Measurements from ENCODE around the gene PLB1. TPM values are rescaled to one million over a fixed set of nuclear protein-coding genes. Genes with fewer than 3 reads are reported as not detected.
"Not testable (repeated sequence)": the region's sequence is repeated elsewhere in the genome, so short reads cannot be mapped to it uniquely, and the experiment has no call there.

The PLB1 gene
- total RNA-seq, 1 donor from 2014 or later: not detected

DNA sequence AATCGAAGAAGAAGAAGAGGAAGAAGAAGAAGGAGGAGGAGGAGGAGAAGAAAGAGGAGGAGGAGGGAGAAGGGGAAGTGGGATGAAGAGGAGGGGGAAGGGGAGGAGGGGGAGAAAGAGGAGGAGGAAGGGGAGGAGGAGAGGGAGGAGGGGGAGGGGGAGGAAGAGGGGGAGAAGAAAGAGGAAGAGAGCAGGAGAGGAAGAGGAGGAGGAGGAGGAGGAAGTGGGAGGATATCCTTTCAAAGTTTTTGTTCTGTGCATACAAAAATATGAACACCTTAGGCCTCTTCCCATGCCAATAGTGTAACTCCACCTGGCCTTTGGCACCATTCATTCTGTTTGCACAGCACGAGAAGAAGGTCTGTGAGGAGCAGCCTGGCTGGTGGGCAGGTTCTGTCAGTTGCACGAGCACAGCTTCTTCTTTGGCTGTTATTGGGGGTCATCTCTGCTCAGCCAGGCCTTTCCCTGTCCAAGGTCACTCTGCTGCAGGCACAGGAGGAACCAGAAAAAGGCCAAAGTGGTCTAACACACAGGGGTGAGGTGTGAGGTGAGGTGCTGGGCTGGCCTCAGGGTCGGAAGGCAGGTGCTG lies 25.8 kb upstream of the PLB1 start:
- TF ChIP-seq CTCF (IDR thresholded peaks at IDR 0.05; ENCODE audit: partially characterized antibody, unreplicated experiment): no peak
- Mint-ChIP-seq H3K27ac (ENCODE audit: unreplicated experiment) (no peak overlapping the region), H3K9me3 (ENCODE audit: unreplicated experiment) (peaks cover 6% of the 10 kb centered on the region), H3K27me3 (ENCODE audit: unreplicated experiment) (peaks cover 10% of the 10 kb centered on the region), H3K4me1 (ENCODE audit: low read depth, unreplicated experiment) (no peaks in the 10 kb centered on the region), H3K4me3 (ENCODE audit: unreplicated experiment) (no peak overlapping the region), H3K36me3 (ENCODE audit: unreplicated experiment) (peaks cover 6% of the 10 kb centered on the region)
- no peak for DNase-seq

DNA sequence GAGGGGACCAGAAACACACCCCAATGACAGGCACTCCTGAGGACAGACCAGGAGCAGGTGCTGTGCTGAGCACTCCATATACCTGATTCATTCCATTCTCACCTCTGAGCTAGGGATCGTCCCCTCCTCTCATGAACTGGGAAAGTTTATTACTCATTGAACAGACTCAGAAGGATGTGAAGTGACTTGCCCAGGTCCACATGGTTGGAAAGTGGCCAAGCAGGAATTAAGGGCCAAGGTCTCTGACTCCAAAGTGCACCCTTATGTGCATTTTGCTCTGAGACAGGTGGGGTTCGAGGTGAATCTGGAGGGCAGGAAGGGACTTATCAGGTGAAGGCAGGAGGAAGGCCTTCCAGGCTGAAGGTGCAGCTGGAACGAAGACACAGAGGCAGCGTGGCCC lies 25.1 kb upstream of the PLB1 start:
- H3K27me3 Mint-ChIP-seq (ENCODE audit: unreplicated experiment): peaks cover 10% of the 10 kb centered on the region
- H3K27ac Mint-ChIP-seq (ENCODE audit: unreplicated experiment): no peak overlapping the region
- no peak for DNase-seq
- TF ChIP-seq CTCF (IDR thresholded peaks at IDR 0.05; ENCODE audit: partially characterized antibody, unreplicated experiment): no peak
- H3K4me1 Mint-ChIP-seq (ENCODE audit: low read depth, unreplicated experiment): no peaks in the 10 kb centered on the region
- peaks cover 6% of the 10 kb centered on the region for H3K36me3 Mint-ChIP-seq (ENCODE audit: unreplicated experiment)
- H3K9me3 Mint-ChIP-seq (ENCODE audit: unreplicated experiment): peaks cover 6% of the 10 kb centered on the region
- no peak overlapping the region for H3K4me3 Mint-ChIP-seq (ENCODE audit: unreplicated experiment)

GRCh38 chr2:28471214-28471613 lies 24.6 kb upstream of the PLB1 start:
- peaks cover 6% of the 10 kb centered on the region for H3K36me3 Mint-ChIP-seq (ENCODE audit: unreplicated experiment)
- peaks cover 6% of the 10 kb centered on the region for H3K9me3 Mint-ChIP-seq (ENCODE audit: unreplicated experiment)
- H3K27me3 Mint-ChIP-seq (ENCODE audit: unreplicated experiment): peaks cover 10% of the 10 kb centered on the region
- TF ChIP-seq CTCF (IDR thresholded peaks at IDR 0.05; ENCODE audit: partially characterized antibody, unreplicated experiment): no peak
- DNase-seq: no peak
- H3K4me1 Mint-ChIP-seq (ENCODE audit: low read depth, unreplicated experiment): no peaks in the 10 kb centered on the region
- no peak overlapping the region for H3K4me3 Mint-ChIP-seq (ENCODE audit: unreplicated experiment)
- H3K27ac Mint-ChIP-seq (ENCODE audit: unreplicated experiment): no peak overlapping the region

- Mint-ChIP-seq H3K27ac (ENCODE audit: unreplicated experiment) (no peak overlapping the region), H3K4me1 (ENCODE audit: low read depth, unreplicated experiment) (no peaks in the 10 kb centered on the region), H3K36me3 (ENCODE audit: unreplicated experiment) (peaks cover 6% of the 10 kb centered on the region), H3K4me3 (ENCODE audit: unreplicated experiment) (no peak overlapping the region), H3K9me3 (ENCODE audit: unreplicated experiment) (peaks cover 8% of the 10 kb centered on the region), H3K27me3 (ENCODE audit: unreplicated experiment) (peaks cover 10% of the 10 kb centered on the region)
- DNase-seq: no peak
- TF ChIP-seq CTCF (IDR thresholded peaks at IDR 0.05; ENCODE audit: partially characterized antibody, unreplicated experiment): no peak
These were observed 24.1 kb upstream of the PLB1 start for GRCh38 chr2:28471701-28472236.

- not testable (repeated sequence) for H3K9me3 Mint-ChIP-seq (ENCODE audit: unreplicated experiment); H3K27me3 Mint-ChIP-seq (ENCODE audit: unreplicated experiment); DNase-seq; H3K27ac Mint-ChIP-seq (ENCODE audit: unreplicated experiment); H3K4me3 Mint-ChIP-seq (ENCODE audit: unreplicated experiment); H3K36me3 Mint-ChIP-seq (ENCODE audit: unreplicated experiment); H3K4me1 Mint-ChIP-seq (ENCODE audit: low read depth, unreplicated experiment)
These were observed 23.2 kb upstream of the PLB1 start for GRCh38 chr2:28472641-28473040.

Data from glutamatergic neuron (in vitro differentiated cells).